ENCODE results near the gene RDH16. TPM values are rescaled to one million over a fixed set of nuclear protein-coding genes. Genes with fewer than 3 reads are reported as not detected.
A peak's percentile ranks its signal among the peaks of the same experiment; 100 is the strongest.
"Not testable (repeated sequence)": the region's sequence is repeated elsewhere in the genome, so short reads cannot be mapped to it uniquely, and the experiment has no call there.

The RDH16 gene
- polyA plus RNA-seq, 6 donors from 2014 or later = 0.41 TPM; not detected in 5

DNA sequence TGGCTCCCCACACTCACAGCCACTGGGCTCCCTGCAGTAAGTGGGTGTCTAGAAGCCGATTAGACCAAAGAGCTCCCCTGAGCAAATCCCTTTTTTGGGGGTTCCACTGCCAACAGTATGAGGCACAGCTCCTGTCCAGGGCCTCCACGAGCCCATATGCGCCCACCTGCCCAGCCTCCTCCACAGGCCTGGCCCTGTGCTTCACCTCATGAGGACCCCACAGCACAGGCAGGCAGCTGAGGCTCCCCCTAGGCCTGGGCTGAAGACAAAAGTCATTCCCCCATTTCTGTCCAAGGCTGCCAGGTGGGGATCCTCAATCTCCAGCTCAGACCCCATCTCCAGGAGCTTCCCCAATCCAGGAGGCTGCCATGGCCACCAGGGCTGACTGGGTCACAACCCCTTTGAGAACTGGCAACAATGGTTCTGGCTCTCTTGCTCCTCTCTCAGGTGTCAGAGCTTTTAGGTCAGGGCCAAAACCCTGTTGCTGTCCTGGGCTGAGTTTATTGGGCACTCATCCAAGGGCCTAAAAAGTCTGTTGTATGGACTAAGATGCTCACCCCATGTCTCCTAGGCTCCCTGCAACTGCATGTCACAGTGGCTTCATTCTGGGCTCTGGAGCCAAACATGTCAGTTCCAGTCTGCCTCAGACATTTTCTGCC, 25.3 kb upstream of the RDH16 start:
- not testable (repeated sequence) for H3K4me1 Mint-ChIP-seq; DNase-seq; ATAC-seq (ENCODE audit: low read depth in 2 of 2); H3K4me3 Mint-ChIP-seq; H3K36me3 Mint-ChIP-seq; H3K27me3 Mint-ChIP-seq; H3K27ac Mint-ChIP-seq; H3K9me3 Mint-ChIP-seq

DNA sequence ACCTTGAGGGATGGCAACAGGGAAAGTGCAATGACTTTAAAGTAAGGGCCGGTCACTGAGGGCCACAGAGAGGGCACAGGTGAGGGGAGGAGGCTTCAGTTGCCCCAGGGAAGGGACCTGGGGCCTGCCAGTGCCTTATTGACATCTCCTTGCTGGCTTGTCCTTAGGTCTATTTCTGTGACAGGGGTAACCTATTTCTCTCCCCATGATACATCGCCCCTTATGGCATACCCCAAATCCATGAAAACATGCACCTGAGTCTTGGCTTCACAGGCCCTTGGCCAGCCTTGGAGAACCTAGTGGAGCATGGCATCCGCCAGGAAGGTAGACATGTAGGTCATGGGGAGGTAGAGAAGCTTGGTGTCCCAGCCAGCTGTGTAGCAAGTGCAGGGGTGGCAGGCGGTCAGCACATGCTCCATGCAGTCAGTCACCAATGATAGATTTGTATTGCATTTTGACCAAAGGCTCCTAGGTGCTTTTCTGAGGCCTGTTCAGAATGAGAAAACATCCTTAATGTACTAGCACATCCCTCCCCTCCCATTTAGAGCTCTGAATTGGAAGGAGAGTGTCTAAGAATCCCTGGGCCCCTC, 23.6 kb upstream of the RDH16 start:
- Mint-ChIP-seq H3K4me3 (no peak overlapping the region), H3K9me3 (peaks cover 0 to 2% (median 0%) of the 10 kb centered on the region in 7 donors), H3K27me3 (no peaks in the 10 kb centered on the region), H3K27ac (no peak overlapping the region), H3K36me3 (no peaks in the 10 kb centered on the region), H3K4me1 (no peaks in the 10 kb centered on the region)
- ATAC-seq (ENCODE audit: low read depth in 2 of 2) = no peak
- no peak for DNase-seq

DNA sequence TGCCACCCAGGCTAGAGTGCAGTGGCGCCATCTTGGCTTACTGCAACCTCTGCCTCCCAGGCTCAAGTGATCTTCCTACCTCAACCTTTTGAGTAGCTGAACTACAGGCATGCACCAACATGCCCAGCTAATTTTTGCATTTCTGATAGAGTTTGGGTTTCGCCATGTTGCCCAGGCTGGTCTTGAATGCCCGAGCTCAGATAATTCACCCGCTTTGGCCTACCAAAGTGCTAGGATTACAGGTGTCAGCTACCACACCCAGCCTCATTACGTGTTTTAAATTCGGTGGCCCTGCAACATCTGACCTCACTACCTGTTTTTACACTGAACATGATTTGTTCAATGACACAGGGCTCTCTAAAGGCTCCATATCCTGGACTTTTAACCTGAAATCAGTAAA, 22.9 kb upstream of the RDH16 start:
- Mint-ChIP-seq H3K4me1 (no peaks in the 10 kb centered on the region), H3K27ac (peak overlapping the region in 1 of 6 donors; percentile 49), H3K9me3 (peaks cover 0 to 2% (median 0%) of the 10 kb centered on the region in 7 donors), H3K36me3 (no peaks in the 10 kb centered on the region), H3K27me3 (no peaks in the 10 kb centered on the region), H3K4me3 (no peak overlapping the region)
- ATAC-seq (ENCODE audit: low read depth in 2 of 2) (no peak), DNase-seq (no peak)

GRCh38 chr12:56979628-56980027, 22.2 kb upstream of the RDH16 start:
- H3K27ac Mint-ChIP-seq = peak overlapping the region in 1 of 6 donors; percentile 37
- H3K36me3 Mint-ChIP-seq = no peaks in the 10 kb centered on the region
- no peaks in the 10 kb centered on the region for H3K4me1 Mint-ChIP-seq
- ATAC-seq (ENCODE audit: low read depth in 2 of 2) (no peak), DNase-seq (no peak)
- H3K27me3 Mint-ChIP-seq = no peaks in the 10 kb centered on the region
- H3K4me3 Mint-ChIP-seq = no peak overlapping the region
- peaks cover 0 to 2% (median 0%) of the 10 kb centered on the region in 7 donors for H3K9me3 Mint-ChIP-seq

DNA sequence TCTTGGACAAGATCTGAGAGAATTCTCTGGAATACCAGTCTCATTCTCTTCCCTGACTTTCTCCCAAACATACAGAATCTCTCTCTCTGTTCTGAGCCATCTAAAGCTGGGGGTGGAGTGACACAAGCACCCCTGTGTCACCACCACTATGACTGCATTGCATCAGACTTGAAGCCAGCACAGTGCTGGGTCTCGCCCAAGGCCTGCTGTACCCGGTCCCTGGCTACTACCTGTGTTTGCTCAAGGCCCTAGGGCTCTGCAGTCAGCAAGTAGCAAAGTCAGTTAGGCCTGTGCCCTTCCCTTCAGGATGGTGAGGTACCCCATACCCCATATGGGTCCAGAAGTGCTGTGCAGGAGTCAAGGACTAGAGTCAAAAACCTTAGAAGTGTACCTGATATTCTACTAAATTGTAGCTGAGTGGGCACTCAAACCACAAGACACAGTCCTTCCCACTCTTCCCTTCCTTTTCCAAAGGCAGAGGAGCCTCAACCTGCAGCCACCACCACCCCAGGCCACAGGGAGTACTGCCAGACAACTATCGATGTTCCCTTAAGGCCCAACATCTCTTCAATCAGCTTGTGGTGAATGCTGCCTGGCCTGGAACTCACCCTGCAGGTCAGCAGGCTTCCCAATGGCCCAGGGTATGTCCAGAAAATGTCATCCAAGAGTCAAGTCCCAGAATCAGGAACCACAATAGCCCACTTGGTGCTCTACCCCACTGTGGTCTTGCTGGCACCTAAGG, 21.2 kb upstream of the RDH16 start:
- DNase-seq (no peak), ATAC-seq (ENCODE audit: low read depth in 2 of 2) (no peak)
- H3K4me3 Mint-ChIP-seq = no peak overlapping the region
- H3K27ac Mint-ChIP-seq = peak overlapping the region in 1 of 6 donors; percentile 38
- H3K9me3 Mint-ChIP-seq = peaks cover 0 to 2% (median 0%) of the 10 kb centered on the region in 7 donors
- H3K27me3 Mint-ChIP-seq = no peaks in the 10 kb centered on the region
- no peaks in the 10 kb centered on the region for H3K36me3 Mint-ChIP-seq
- H3K4me1 Mint-ChIP-seq = no peaks in the 10 kb centered on the region

GRCh38 chr12:56977361-56977760, 20.0 kb upstream of the RDH16 start:
- not testable (repeated sequence) for H3K27ac Mint-ChIP-seq; H3K36me3 Mint-ChIP-seq; H3K27me3 Mint-ChIP-seq; ATAC-seq (ENCODE audit: low read depth in 2 of 2); H3K4me3 Mint-ChIP-seq; DNase-seq; H3K9me3 Mint-ChIP-seq; H3K4me1 Mint-ChIP-seq

DNA sequence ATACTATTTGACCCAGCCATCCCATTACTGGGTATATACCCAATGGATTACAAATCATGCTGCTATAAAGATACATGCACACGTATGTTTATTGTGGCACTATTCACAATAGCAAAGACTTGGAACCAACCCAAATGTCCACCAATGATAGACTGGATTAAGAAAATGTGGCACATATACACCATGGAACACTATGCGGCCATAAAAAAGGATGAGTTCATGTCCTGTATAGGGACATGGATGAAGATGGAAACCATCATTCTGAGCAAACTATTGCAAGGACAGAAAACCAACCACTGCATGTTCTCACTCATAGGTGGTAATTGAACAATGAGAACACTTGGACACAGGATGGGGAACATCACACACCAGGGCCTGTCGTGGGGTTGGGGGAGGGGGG, 16.8 kb upstream of the RDH16 start:
- not testable (repeated sequence) for H3K36me3 Mint-ChIP-seq; H3K4me3 Mint-ChIP-seq; H3K4me1 Mint-ChIP-seq; DNase-seq; H3K27ac Mint-ChIP-seq; ATAC-seq (ENCODE audit: low read depth in 2 of 2); H3K9me3 Mint-ChIP-seq
- H3K27me3 Mint-ChIP-seq = peaks cover 4 to 18% (median 11%) of the 10 kb centered on the region in 3 donors

- H3K27ac Mint-ChIP-seq; ATAC-seq (ENCODE audit: low read depth in 2 of 2); H3K36me3 Mint-ChIP-seq; H3K4me3 Mint-ChIP-seq; DNase-seq; H3K4me1 Mint-ChIP-seq: not testable (repeated sequence)
- peaks cover 8 to 20% (median 12%) of the 10 kb centered on the region in 3 donors for H3K27me3 Mint-ChIP-seq
- H3K9me3 Mint-ChIP-seq = peaks cover 0 to 12% (median 0%) of the 10 kb centered on the region in 7 donors
Measured at GRCh38 chr12:56968910-56969309, 11.5 kb upstream of the RDH16 start.

GRCh38 chr12:56965997-56966642, 8.7 kb upstream of the RDH16 start:
- Mint-ChIP-seq H3K27me3 (peaks cover 12 to 24% (median 21%) of the 10 kb centered on the region in 3 donors), H3K9me3 (peaks cover 0 to 21% (median 6%) of the 10 kb centered on the region in 7 donors)
- H3K4me3 Mint-ChIP-seq; H3K27ac Mint-ChIP-seq; H3K36me3 Mint-ChIP-seq; ATAC-seq (ENCODE audit: low read depth in 2 of 2); DNase-seq; H3K4me1 Mint-ChIP-seq: not testable (repeated sequence)

DNA sequence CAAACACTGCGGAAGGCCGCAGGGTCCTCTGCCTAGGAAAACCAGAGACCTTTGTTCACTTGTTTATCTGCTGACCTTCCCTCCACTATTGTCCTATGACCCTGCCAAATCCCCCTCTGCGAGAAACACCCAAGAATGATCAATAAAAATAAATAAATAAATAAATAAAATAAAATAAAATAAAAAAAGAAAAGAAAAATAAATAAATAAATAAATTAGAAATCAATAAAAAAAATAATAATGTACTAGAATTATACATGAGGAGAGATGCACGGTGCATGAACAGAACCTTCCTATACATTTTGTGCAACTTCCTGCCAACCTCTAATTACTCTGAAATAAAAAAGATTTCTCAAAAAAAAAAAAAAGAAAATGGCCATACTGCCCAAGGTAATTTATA, 7.7 kb upstream of the RDH16 start:
- H3K9me3 Mint-ChIP-seq = peaks cover 0 to 21% (median 6%) of the 10 kb centered on the region in 7 donors
- not testable (repeated sequence) for H3K4me3 Mint-ChIP-seq; H3K36me3 Mint-ChIP-seq; DNase-seq; H3K4me1 Mint-ChIP-seq; H3K27ac Mint-ChIP-seq; ATAC-seq (ENCODE audit: low read depth in 2 of 2)
- peaks cover 12 to 28% (median 16%) of the 10 kb centered on the region in 3 donors for H3K27me3 Mint-ChIP-seq

DNA sequence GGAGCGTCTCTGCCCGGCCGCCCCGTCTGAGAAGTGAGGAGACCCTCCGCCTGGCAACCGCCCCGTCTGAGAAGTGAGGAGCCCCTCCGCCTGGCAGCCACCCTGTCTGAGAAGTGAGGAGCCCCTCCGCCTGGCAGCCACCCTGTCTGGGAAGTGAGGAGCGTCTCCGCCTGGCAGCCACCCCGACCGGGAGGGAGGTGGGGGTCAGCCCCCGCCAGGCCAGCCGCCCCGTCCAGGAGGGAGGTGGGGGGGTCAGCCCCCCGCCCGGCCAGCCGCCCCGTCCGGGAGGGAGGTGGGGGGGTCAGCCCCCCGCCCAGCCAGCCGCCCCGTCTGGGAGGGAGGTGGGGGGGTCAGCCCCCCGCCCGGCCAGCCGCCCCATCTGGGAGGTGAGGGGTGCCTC, 6.1 kb upstream of the RDH16 start:
- H3K9me3 Mint-ChIP-seq = peaks cover 0 to 28% (median 8%) of the 10 kb centered on the region in 7 donors
- peaks cover 0 to 12% of the 10 kb centered on the region in 2 donors for H3K36me3 Mint-ChIP-seq
- H3K4me3 Mint-ChIP-seq; ATAC-seq (ENCODE audit: low read depth in 2 of 2); H3K4me1 Mint-ChIP-seq; H3K27ac Mint-ChIP-seq; DNase-seq: not testable (repeated sequence)
- H3K27me3 Mint-ChIP-seq = peaks cover 14 to 30% (median 16%) of the 10 kb centered on the region in 3 donors

DNA sequence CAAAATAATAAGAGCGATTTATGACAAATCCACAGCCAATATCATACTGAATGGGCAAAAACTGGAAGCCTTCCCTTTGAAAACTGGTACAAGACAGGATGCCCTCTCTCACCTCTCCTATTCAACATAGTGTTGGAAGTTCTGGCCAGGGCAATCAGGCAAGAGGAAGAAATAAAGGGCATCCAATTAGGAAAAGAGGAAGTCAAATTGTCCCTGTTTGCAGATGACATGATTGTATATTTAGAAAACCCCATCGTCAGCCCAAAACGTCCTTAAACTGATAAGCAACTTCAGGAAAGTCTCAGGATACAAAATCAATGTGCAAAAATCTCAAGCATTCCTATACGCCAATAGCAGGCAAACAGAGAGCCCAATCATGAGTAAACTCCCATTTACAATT, 4.8 kb upstream of the RDH16 start:
- Mint-ChIP-seq H3K36me3 (peaks cover 7 to 20% of the 10 kb centered on the region in 2 donors), H3K9me3 (peaks cover 0 to 38% (median 16%) of the 10 kb centered on the region in 7 donors), H3K27me3 (peaks cover 15 to 40% (median 24%) of the 10 kb centered on the region in 3 donors)
- H3K4me3 Mint-ChIP-seq; ATAC-seq (ENCODE audit: low read depth in 2 of 2); H3K4me1 Mint-ChIP-seq; H3K27ac Mint-ChIP-seq; DNase-seq: not testable (repeated sequence)

GRCh38 chr12:56958422-56958821, 1.0 kb upstream of the RDH16 start:
- DNase-seq (no peak), ATAC-seq (ENCODE audit: low read depth in 2 of 2) (no peak)
- Mint-ChIP-seq H3K4me3 (no peak overlapping the region), H3K9me3 (peaks cover 0 to 31% (median 16%) of the 10 kb centered on the region in 7 donors), H3K36me3 (peaks cover 7 to 20% of the 10 kb centered on the region in 2 donors), H3K27ac (no peak overlapping the region), H3K27me3 (peaks cover 13 to 41% (median 25%) of the 10 kb centered on the region in 3 donors), H3K4me1 (no peaks in the 10 kb centered on the region)

Data from naive B cell (primary cell).